GM12801 (cell line): ENCODE measurements around the gene RIPOR3.

ENCODE experiments used
- TF ChIP-seq, protein P1 (sequence below): IDR thresholded peaks from one replicate; pipeline ENCODE4 v1.5.1; 2011; ENCODE audit warnings: control low read depth; ENCODE audit not compliant: insufficient read length; ENCODE audit errors: extremely low read depth

Gene RIPOR3

DNA sequence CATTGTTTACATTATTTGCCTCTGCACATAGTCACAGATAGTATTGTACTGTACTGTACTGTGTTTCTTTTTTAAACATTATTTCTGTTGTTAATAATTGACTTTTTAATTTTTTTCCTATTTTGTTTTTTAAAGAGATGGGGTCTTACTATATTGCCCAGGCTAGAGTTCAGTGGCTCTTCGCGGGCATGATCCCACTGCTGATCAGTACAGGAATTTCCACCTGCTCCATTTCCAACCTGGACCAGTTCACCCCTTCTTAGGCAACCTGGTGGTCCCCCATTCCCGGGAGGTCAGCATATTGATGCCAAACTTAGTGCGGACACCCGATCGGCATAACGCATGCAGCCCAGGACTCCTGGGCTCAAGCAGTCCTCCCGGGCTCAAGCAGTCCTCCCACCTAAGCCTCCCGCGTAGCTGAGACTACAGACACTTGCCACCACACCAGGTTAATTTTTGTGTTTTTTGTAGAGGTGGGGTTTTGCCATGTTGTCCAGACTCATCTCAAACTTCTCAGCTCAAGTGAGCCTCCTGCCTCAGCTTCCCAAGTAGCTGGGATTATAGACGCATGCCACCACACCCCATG, 133.7 kb downstream of the RIPOR3 start:
- TF ChIP-seq, protein P1, sequence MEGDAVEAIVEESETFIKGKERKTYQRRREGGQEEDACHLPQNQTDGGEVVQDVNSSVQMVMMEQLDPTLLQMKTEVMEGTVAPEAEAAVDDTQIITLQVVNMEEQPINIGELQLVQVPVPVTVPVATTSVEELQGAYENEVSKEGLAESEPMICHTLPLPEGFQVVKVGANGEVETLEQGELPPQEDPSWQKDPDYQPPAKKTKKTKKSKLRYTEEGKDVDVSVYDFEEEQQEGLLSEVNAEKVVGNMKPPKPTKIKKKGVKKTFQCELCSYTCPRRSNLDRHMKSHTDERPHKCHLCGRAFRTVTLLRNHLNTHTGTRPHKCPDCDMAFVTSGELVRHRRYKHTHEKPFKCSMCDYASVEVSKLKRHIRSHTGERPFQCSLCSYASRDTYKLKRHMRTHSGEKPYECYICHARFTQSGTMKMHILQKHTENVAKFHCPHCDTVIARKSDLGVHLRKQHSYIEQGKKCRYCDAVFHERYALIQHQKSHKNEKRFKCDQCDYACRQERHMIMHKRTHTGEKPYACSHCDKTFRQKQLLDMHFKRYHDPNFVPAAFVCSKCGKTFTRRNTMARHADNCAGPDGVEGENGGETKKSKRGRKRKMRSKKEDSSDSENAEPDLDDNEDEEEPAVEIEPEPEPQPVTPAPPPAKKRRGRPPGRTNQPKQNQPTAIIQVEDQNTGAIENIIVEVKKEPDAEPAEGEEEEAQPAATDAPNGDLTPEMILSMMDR: no peak

DNA sequence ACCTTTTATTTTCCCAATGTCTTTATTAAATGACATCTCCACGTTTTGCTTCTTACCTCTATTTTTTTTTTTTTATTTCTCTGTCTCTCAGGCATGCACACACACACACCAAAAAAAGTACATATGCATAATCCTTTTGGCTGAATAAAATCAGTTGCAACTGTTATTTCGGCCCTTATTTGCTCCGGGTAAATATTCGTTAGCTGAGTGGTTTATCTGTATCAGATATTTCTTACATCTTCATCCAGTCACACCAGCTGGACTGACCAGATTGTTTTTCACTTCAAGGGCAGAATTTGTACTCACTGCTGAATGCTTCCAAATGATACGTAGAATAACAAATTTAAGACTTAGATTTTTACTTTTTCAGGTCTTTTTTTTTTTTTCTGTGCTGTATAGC, 135.7 kb downstream of the RIPOR3 start:
- TF ChIP-seq, protein P1: no peak

DNA sequence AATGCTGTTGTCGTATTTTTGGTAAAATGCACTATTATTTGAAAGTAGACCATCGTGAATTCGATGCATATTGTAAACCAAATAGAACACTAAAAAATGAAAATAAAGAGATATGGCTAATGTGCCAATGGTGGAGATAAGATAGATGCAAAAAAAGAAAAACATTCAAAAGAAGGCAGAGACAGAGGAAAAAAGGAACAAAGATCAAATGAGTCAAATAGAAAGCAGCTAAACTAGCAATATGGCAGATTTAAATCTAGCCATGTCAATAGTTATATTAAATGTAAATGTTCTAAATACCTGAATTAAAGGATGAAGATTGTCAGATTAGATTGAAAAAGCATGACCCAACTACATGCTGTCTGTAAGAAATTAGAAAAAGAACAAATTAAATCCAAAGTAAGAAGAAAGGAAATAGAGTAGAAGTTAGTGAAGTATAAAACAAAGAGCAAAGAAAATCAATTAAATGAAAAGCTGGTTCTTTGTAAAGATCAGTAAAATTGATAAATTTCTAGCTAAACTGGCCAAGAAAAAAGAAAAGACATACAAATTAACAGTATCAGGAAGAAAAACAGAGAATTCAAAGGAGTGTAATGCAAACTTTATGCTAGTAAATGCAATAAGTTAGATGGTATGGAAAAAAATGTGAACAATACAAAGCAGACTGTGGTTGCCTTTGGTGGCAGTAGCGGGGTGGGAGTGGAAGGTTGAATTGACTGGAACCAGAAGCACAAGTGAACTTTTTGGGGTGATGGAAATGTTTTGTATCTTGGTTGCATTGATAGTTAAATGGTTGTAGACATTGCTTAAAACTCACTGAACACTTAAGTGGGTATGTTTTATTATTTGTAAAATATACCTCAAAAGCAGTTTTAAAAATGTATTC, 136.4 kb downstream of the RIPOR3 start:
- TF ChIP-seq, protein P1: no peak

DNA sequence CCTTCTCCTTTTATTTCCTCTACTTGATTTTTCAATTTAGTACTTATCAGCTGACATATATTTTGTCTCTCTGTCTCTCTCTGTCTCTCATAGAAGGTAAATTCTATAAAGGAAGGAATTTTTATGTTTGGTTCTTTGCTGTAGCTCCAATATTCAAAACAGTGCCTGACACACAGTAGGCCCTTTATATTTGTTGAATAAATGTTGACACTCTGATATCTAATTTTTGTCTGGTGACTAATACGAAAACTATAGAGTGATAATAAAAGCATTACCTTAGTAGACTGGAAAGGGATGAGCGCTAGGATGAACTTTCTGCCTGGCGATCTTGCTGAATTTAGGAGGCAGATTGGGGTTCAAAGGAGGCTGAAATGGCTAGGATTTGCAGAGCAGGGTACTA, 138.4 kb downstream of the RIPOR3 start:
- TF ChIP-seq, protein P1: no peak

GRCh38 chr20:50551288-50551687, 140.1 kb downstream of the RIPOR3 start:
- TF ChIP-seq, protein P1: no peak

GRCh38 chr20:50550531-50550930, 140.8 kb downstream of the RIPOR3 start:
- TF ChIP-seq, protein P1: no peak

- TF ChIP-seq, protein P1: no peak
Measured at GRCh38 chr20:50548396-50548795, 142.9 kb downstream of the RIPOR3 start.
